Natural killer cell (primary cell): Measurements from ENCODE around the gene MYH8. TPM values are rescaled to one million over a fixed set of nuclear protein-coding genes. Genes with fewer than 3 reads are reported as not detected.

Experiments
- ATAC-seq, 3 donors: fragments of 150-1000 bp in 2 of 3; fragments of 200-7000 bp in 1 of 3; cut with Tn5 transposase; 1 replicate in 1 of 3; 2 replicates in 2 of 3; pipeline ENCODE4 v1.10.0; 2021; ENCODE audit warnings: mild to moderate bottlenecking in 2 of 3, moderate library complexity in 2 of 3
- DNase-seq, 2 donors: peaks; one replicate each; pipeline versions ENCODE4 v3.0.0 to v3.0.0-alpha.2; 2013 to 2021; ENCODE audit warnings: mixed read lengths in 1 of 2
- H3K27ac ChIP-seq: one replicate; pipeline ENCODE4 v1.5.1; 2013; ENCODE audit warnings: mild to moderate bottlenecking, low read length
- H3K27me3 ChIP-seq: one replicate; pipeline ENCODE4 v1.6.1; 2013; ENCODE audit warnings: low read length; ENCODE audit not compliant: control insufficient read depth, insufficient read depth
- H3K36me3 ChIP-seq: one replicate; pipeline ENCODE4 v1.6.1; 2013; ENCODE audit warnings: low read length; ENCODE audit not compliant: control insufficient read depth, insufficient read depth
- H3K4me1 ChIP-seq: one replicate; pipeline ENCODE4 v1.6.1; 2013; ENCODE audit warnings: low read length; ENCODE audit not compliant: control insufficient read depth, insufficient read depth
- H3K4me3 ChIP-seq: one replicate; pipeline ENCODE4 v1.5.1; 2013; ENCODE audit warnings: low read length
- H3K9me3 ChIP-seq: one replicate; pipeline ENCODE4 v1.6.1; 2013; ENCODE audit warnings: low read length; ENCODE audit not compliant: control insufficient read depth, insufficient read depth
- H3K27ac Mint-ChIP-seq, 2 donors: one replicate each; pipeline ENCODE4 v1.8.0; 2022; ENCODE audit warnings: mild to moderate bottlenecking in 2 of 2, mixed read lengths in 2 of 2, moderate library complexity in 1 of 2
- H3K27me3 Mint-ChIP-seq, 2 donors: one replicate each; pipeline ENCODE4 v1.8.0; 2022; ENCODE audit warnings: low read depth in 2 of 2, mixed read lengths in 2 of 2
- H3K36me3 Mint-ChIP-seq: one replicate; pipeline ENCODE4 v1.8.0; 2022; ENCODE audit warnings: mixed read lengths
- H3K4me1 Mint-ChIP-seq, 2 donors: one replicate each; pipeline ENCODE4 v1.8.0; 2022; ENCODE audit warnings: mixed read lengths in 2 of 2
- H3K4me3 Mint-ChIP-seq: one replicate; pipeline ENCODE4 v1.8.0; 2022; ENCODE audit warnings: mild to moderate bottlenecking, moderate library complexity, mixed read lengths
- H3K9me3 Mint-ChIP-seq, 2 donors: one replicate each; pipeline ENCODE4 v1.8.0; 2022; ENCODE audit warnings: mixed read lengths in 2 of 2
- WGBS: methylation state at CpG from one replicate; pipeline ENCODE4 v1.1.7; 2013; ENCODE audit warnings: missing lambda C conversion rate; ENCODE audit not compliant: insufficient coverage; 5-methylcytosine and 5-hydroxymethylcytosine counted together
- intact Hi-C: fragments of 100-400 bp; cut with micrococcal nuclease; formaldehyde crosslinking; loops from one replicate; pipeline ENCODE4 v1.14.2; 2022
- total RNA-seq, 4 donors: library from RNA; stranded (reverse); fragments of 120-200 nt in 1 of 4; gene quantifications; one replicate each; pipeline versions ENCODE4 v1.2.3 to v1.2.4, GENCODE V29; 2013 to 2022
- TF ChIP-seq, protein P1 (sequence below): fragments of 200-600 bp; IDR thresholded peaks from one replicate; pipeline ENCODE4 v1.8.0; 2022; ENCODE audit warnings: antibody characterized with exemption

The MYH8 gene
- total RNA-seq, 3 donors from 2014 or later (not counting 1 experiment from before 2014, with no cell fraction given) = not detected

DNA sequence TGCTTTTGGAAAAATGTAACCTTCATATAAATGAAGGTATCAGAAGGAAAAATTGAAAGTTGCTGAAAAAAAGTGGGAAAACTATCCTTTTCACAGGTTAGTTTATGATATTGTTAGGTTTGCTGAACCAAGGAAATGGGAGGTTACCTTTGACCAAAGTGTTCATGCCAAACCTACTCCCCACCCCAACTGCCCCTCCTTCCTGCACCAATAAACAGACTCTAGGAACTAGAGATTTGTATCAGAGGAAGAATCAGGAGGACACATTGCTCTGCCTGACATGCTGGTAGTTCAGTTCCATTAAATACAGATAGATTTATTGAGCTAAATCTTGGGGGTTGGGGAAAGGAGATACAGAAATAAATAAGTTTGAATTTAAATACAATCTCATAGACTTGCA is 18.2 kb downstream of the MYH8 start:
- ATAC-seq (no peak), DNase-seq (no peak)
- H3K36me3 ChIP-seq = no peaks in the 10 kb centered on the region
- no peak overlapping the region for H3K4me3 ChIP-seq
- H3K27ac Mint-ChIP-seq = no peak overlapping the region
- no peaks in the 10 kb centered on the region for H3K4me1 Mint-ChIP-seq
- H3K36me3 Mint-ChIP-seq = no peaks in the 10 kb centered on the region
- no peak overlapping the region for H3K4me3 Mint-ChIP-seq
- H3K9me3 Mint-ChIP-seq = no peaks in the 10 kb centered on the region
- intact Hi-C loops = no loop called here
- H3K27me3 ChIP-seq = peaks cover 2% of the 10 kb centered on the region
- H3K27me3 Mint-ChIP-seq = peaks cover 19 to 25% of the 10 kb centered on the region in 2 donors
- H3K9me3 ChIP-seq = no peaks in the 10 kb centered on the region
- H3K4me1 ChIP-seq = no peaks in the 10 kb centered on the region
- H3K27ac ChIP-seq = no peak overlapping the region
- TF ChIP-seq, protein P1, sequence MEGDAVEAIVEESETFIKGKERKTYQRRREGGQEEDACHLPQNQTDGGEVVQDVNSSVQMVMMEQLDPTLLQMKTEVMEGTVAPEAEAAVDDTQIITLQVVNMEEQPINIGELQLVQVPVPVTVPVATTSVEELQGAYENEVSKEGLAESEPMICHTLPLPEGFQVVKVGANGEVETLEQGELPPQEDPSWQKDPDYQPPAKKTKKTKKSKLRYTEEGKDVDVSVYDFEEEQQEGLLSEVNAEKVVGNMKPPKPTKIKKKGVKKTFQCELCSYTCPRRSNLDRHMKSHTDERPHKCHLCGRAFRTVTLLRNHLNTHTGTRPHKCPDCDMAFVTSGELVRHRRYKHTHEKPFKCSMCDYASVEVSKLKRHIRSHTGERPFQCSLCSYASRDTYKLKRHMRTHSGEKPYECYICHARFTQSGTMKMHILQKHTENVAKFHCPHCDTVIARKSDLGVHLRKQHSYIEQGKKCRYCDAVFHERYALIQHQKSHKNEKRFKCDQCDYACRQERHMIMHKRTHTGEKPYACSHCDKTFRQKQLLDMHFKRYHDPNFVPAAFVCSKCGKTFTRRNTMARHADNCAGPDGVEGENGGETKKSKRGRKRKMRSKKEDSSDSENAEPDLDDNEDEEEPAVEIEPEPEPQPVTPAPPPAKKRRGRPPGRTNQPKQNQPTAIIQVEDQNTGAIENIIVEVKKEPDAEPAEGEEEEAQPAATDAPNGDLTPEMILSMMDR = no peak

DNA sequence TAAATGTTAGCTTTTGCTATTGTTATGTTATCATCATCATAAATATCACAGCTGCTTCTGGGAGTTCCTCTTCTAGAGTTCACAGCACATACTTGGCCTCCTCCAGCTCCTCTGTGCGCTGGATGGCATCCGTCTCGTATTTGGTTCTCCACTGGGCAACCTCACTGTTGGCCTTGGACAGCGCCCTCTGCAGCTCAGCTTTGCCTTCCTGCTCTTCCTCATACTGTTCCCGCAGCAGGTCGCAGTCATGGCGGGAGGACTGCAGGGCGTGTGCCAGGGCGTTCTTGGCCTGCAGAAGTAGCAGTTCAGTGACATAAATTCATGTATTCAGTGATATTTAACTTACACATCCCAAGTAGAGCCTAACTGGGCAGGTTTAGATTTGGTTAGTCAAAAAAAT is 23.4 kb downstream of the MYH8 start:
- Histone ChIP-seq H3K27ac (no peak overlapping the region), H3K4me1 (no peaks in the 10 kb centered on the region), H3K36me3 (no peaks in the 10 kb centered on the region), H3K27me3 (no peaks in the 10 kb centered on the region), H3K4me3 (no peak overlapping the region), H3K9me3 (no peaks in the 10 kb centered on the region)
- H3K27me3 Mint-ChIP-seq = peaks cover 30 to 45% of the 10 kb centered on the region in 2 donors
- ATAC-seq (no peak), DNase-seq (no peak)
- TF ChIP-seq, protein P1 = no peak
- H3K27ac Mint-ChIP-seq = no peak overlapping the region
- no peaks in the 10 kb centered on the region for H3K4me1 Mint-ChIP-seq
- no peaks in the 10 kb centered on the region for H3K36me3 Mint-ChIP-seq
- H3K9me3 Mint-ChIP-seq = no peaks in the 10 kb centered on the region
- intact Hi-C loops = no loop called here
- 83% methylated on average over 9 of the region's 9 CpGs for WGBS
- no peak overlapping the region for H3K4me3 Mint-ChIP-seq

DNA sequence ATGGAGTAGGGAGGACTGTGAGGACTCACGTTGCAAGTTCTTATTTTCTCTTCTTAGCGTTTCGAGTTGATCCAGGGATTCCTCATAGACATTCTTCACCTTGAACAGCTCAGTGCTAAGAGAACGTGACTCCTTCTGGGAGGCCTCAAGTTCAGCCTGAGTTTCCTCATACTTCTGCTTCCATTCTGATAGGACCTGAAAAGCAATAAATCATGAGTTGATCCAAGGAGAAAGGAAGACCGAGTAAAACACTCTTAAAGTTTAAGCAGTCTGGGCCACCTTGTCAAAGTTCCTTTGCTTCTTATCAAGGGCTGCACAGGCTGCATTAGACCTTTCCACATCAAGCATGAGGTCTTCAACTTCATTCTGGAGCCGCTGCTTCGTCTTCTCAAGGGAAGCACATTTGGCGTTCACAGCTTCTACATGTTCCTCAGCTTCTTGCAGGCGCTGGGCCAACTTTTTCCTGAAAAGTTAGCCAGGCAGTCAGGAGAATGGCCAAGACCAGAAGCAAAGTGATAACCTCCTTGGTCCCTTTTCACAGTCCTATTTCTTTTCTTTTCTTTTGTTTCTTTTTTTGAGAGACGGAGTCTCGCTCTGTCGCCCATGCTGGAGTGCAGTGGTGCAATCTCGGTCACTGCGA is 25.1 kb downstream of the MYH8 start:
- no peaks in the 10 kb centered on the region for H3K9me3 Mint-ChIP-seq
- no peaks in the 10 kb centered on the region for H3K4me1 ChIP-seq
- TF ChIP-seq, protein P1 = no peak
- no peaks in the 10 kb centered on the region for H3K27me3 ChIP-seq
- H3K36me3 Mint-ChIP-seq = no peaks in the 10 kb centered on the region
- DNase-seq = no peak
- peaks cover 34 to 62% of the 10 kb centered on the region in 2 donors for H3K27me3 Mint-ChIP-seq
- no peaks in the 10 kb centered on the region for H3K9me3 ChIP-seq
- WGBS = 61% methylated on average over 14 of the region's 14 CpGs
- no peaks in the 10 kb centered on the region for H3K36me3 ChIP-seq
- H3K4me1 Mint-ChIP-seq = no peaks in the 10 kb centered on the region
- intact Hi-C loops = no loop called here
- no peak overlapping the region for H3K27ac Mint-ChIP-seq
- no peak overlapping the region for H3K4me3 ChIP-seq
- no peak overlapping the region for H3K27ac ChIP-seq
- no peak overlapping the region for H3K4me3 Mint-ChIP-seq
- ATAC-seq = no peak
